ENCODE measurements around the gene GPR55. TPM values are rescaled to one million over a fixed set of nuclear protein-coding genes. Genes with fewer than 3 reads are reported as not detected.

The GPR55 gene
- total RNA-seq, 1 donor from 2014 or later = not detected

GRCh38 chr2:230922951-230923717 lies 1.9 kb downstream of the GPR55 start:
- no peaks in the 10 kb centered on the region for H3K79me2 ChIP-seq (ENCODE audit: insufficient read depth, low read length)
- no peak overlapping the region for H3K4me3 ChIP-seq (ENCODE audit: insufficient read depth, low read depth, low read length)
- no peaks in the 10 kb centered on the region for H3K36me3 ChIP-seq (ENCODE audit: insufficient read depth, low read length)
- H3K27ac ChIP-seq (ENCODE audit: low read depth, low read length) = no peak overlapping the region
- H3K4me1 Mint-ChIP-seq (ENCODE audit: low read depth, unreplicated experiment) = peaks cover 3% of the 10 kb centered on the region
- H3K27me3 ChIP-seq (ENCODE audit: insufficient read depth, low read length) = peaks cover 2% of the 10 kb centered on the region
- DNase-seq (ENCODE audit: low read depth) (no peak), FAIRE-seq (no peak)
- H4K20me1 ChIP-seq (ENCODE audit: insufficient read depth, low read length) = no peaks in the 10 kb centered on the region
- TF ChIP-seq EZH2 (IDR thresholded peaks at IDR 0.05; ENCODE audit: insufficient read depth, low read length) = no peak
- no peak for TF ChIP-seq CTCF (IDR thresholded peaks at IDR 0.05; ENCODE audit: insufficient read depth, low read depth, low read length)
- H3K9me3 Mint-ChIP-seq (ENCODE audit: unreplicated experiment) = no peaks in the 10 kb centered on the region
- peaks cover 27% of the 10 kb centered on the region for H3K27me3 Mint-ChIP-seq (ENCODE audit: low read depth, unreplicated experiment)
- H3K36me3 Mint-ChIP-seq (ENCODE audit: low read depth, unreplicated experiment) = no peaks in the 10 kb centered on the region
- no peaks in the 10 kb centered on the region for H3K9me3 ChIP-seq (ENCODE audit: insufficient read depth, low read depth, low read length)
- no peak overlapping the region for H3K27ac Mint-ChIP-seq (ENCODE audit: unreplicated experiment)
- no peak overlapping the region for H2AFZ ChIP-seq (ENCODE audit: low read depth, low read length)
- no peak overlapping the region for H3K4me3 Mint-ChIP-seq (ENCODE audit: unreplicated experiment)
- no peak overlapping the region for H3K9ac ChIP-seq (ENCODE audit: low read length)
- H3K4me2 ChIP-seq (ENCODE audit: low read length) = no peak overlapping the region
- no peaks in the 10 kb centered on the region for H3K4me1 ChIP-seq (ENCODE audit: insufficient read depth, low read length)

DNA sequence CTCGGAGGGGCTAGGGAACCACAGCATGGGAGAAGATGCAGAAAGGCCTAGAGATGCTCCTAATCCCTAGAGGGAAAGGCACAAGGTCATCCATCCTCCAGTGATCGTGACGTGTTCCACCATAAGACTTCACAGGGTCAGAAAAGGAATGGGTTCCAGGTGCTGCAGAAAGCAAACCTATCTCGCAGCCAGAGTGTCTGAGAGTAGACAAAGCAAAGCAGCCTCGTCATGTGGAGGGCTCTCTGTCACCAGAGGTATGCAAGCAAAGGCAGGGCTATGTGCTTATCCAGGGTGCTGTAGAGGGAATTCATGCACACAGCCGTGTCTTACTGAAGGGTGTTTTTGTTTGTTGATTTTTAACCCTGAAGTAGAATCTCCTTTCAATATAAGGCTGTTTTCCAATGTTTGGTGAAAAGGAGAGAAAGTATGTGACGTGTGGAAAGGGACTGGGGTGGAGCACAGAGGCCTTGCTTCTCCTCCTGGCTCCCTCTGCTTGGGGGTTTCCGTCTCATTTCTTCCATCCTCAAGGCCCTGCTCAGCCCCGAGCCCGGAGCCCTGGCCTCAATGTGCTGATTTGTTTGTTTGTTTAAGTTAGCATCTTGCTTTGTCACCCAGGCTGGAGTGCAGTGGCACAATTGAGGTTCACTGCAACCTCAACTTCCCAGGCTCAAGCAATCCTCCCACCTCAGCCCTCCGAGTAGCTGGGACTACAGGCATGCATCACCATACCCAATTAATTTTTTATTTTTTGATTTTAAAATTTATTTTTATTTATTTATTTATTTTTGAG lies 3.0 kb downstream of the GPR55 start:
- H3K9me3 Mint-ChIP-seq (ENCODE audit: unreplicated experiment) = no peaks in the 10 kb centered on the region
- Histone ChIP-seq H3K9me3 (ENCODE audit: insufficient read depth, low read depth, low read length) (no peaks in the 10 kb centered on the region), H3K36me3 (ENCODE audit: insufficient read depth, low read length) (no peaks in the 10 kb centered on the region), H2AFZ (ENCODE audit: low read depth, low read length) (no peak overlapping the region), H3K4me1 (ENCODE audit: insufficient read depth, low read length) (no peaks in the 10 kb centered on the region), H3K4me3 (ENCODE audit: insufficient read depth, low read depth, low read length) (no peak overlapping the region), H3K4me2 (ENCODE audit: low read length) (no peak overlapping the region), H3K79me2 (ENCODE audit: insufficient read depth, low read length) (no peaks in the 10 kb centered on the region), H3K9ac (ENCODE audit: low read length) (no peak overlapping the region), H4K20me1 (ENCODE audit: insufficient read depth, low read length) (no peaks in the 10 kb centered on the region), H3K27me3 (ENCODE audit: insufficient read depth, low read length) (peaks cover 5% of the 10 kb centered on the region), H3K27ac (ENCODE audit: low read depth, low read length) (no peak overlapping the region)
- H3K36me3 Mint-ChIP-seq (ENCODE audit: low read depth, unreplicated experiment) = no peaks in the 10 kb centered on the region
- H3K27me3 Mint-ChIP-seq (ENCODE audit: low read depth, unreplicated experiment) = peaks cover 21% of the 10 kb centered on the region
- peaks cover 3% of the 10 kb centered on the region for H3K4me1 Mint-ChIP-seq (ENCODE audit: low read depth, unreplicated experiment)
- no peak for FAIRE-seq
- no peak overlapping the region for H3K4me3 Mint-ChIP-seq (ENCODE audit: unreplicated experiment)
- no peak for DNase-seq (ENCODE audit: low read depth)
- TF ChIP-seq CTCF (IDR thresholded peaks at IDR 0.05; ENCODE audit: insufficient read depth, low read depth, low read length) = no peak
- no peak for TF ChIP-seq EZH2 (IDR thresholded peaks at IDR 0.05; ENCODE audit: insufficient read depth, low read length)
- no peak overlapping the region for H3K27ac Mint-ChIP-seq (ENCODE audit: unreplicated experiment)

All from astrocyte (in vitro differentiated cells and primary cell).